Neural cell (in vitro differentiated cells): ENCODE results near the gene SP8.

Experiments used
- CTCF ChIP-seq: fragments of 450-650 bp; IDR thresholded peaks from 2 replicates; pipeline ENCODE4 v1.5.1; 2014; ENCODE audit warnings: antibody characterized with exemption, mild to moderate bottlenecking, moderate library complexity; ENCODE audit not compliant: poor library complexity, severe bottlenecking
- EP300 ChIP-seq: fragments of 450-650 bp; conservative IDR thresholded peaks from 2 replicates; pipeline ENCODE4 v1.6.1; 2014; ENCODE audit warnings: antibody characterized with exemption, mild to moderate bottlenecking, moderate library complexity; ENCODE audit not compliant: poor library complexity, severe bottlenecking
- EZH2 ChIP-seq: fragments of 200-600, 300-800 bp; shearing (Covaris generic), sonication (generic); IDR thresholded peaks from 2 replicates; pipeline ENCODE4 v1.6.1; 2014; ENCODE audit warnings: antibody characterized with exemption, low read length, borderline replicate concordance, mild to moderate bottlenecking; ENCODE audit not compliant: insufficient read depth, poor library complexity, severe bottlenecking
- MXI1 ChIP-seq: fragments of 450-650 bp; conservative IDR thresholded peaks from 2 replicates; pipeline ENCODE4 v1.6.1; 2014; ENCODE audit warnings: antibody characterized with exemption, mild to moderate bottlenecking; ENCODE audit not compliant: poor library complexity, severe bottlenecking
- POLR2AphosphoS5 ChIP-seq: IDR thresholded peaks from 2 replicates; pipeline ENCODE4 v1.6.1; 2012
- RAD21 ChIP-seq: fragments of 450-650 bp; conservative IDR thresholded peaks from 2 replicates; pipeline ENCODE4 v1.6.1; 2014; ENCODE audit warnings: antibody characterized with exemption, mild to moderate bottlenecking, moderate library complexity
- REST ChIP-seq: IDR thresholded peaks from 2 replicates; pipeline ENCODE4 v1.6.1; 2012; ENCODE audit warnings: borderline replicate concordance
- SMC3 ChIP-seq: fragments of 450-650 bp; conservative IDR thresholded peaks from 2 replicates; pipeline ENCODE4 v1.6.1; 2014; ENCODE audit warnings: antibody characterized with exemption, mild to moderate bottlenecking, moderate library complexity; ENCODE audit not compliant: poor library complexity
- TAF1 ChIP-seq: IDR thresholded peaks from 2 replicates; pipeline ENCODE4 v1.6.1; 2012; ENCODE audit warnings: low read depth

- TF ChIP-seq CTCF (no peak), POLR2AphosphoS5 (no peak), EZH2 (no peak), RAD21 (no peak), TAF1 (no peak), REST (no peak), SMC3 (no peak), MXI1 (no peak), EP300 (no peak)
Observed at GRCh38 chr7:20831956-20832355, 45.3 kb upstream of the SP8 start.
